WTC11 (cell line): ENCODE results near the gene C15orf39. TPM values are rescaled to one million over a fixed set of nuclear protein-coding genes. Genes with fewer than 3 reads are reported as not detected.

Source experiments
- ATAC-seq: fragments of 200-7000 bp; cut with Tn5 transposase; 2 replicates; pipeline ENCODE4 v1.10.0; 2021; ENCODE audit warnings: mild to moderate bottlenecking, moderate library complexity
- CTCF ChIA-PET: fragments of 300-600 bp; sonication (Branson Sonifier 250); formaldehyde crosslinking; loops from one replicate; lab custom pipeline; 2021; ENCODE audit warnings: antibody characterized with exemption; lab: Charles Lee
- POLR2A ChIA-PET: fragments of 350-600 bp; sonication (Branson Sonifier 250); formaldehyde crosslinking; loops from one replicate; lab custom pipeline; 2021; ENCODE audit warnings: antibody characterized with exemption; lab: Charles Lee
- DNase-seq: peaks from one replicate; pipeline ENCODE4 v3.0.0; 2021; ENCODE audit warnings: low spot score
- H3K27ac Mint-ChIP-seq: 2 replicates; pipeline ENCODE4 v1.8.0; 2021; ENCODE audit warnings: mixed read lengths
- H3K27me3 Mint-ChIP-seq: 2 replicates; pipeline ENCODE4 v1.8.0; 2021; ENCODE audit warnings: low read depth, mild to moderate bottlenecking, moderate library complexity, mixed read lengths
- H3K36me3 Mint-ChIP-seq: 2 replicates; pipeline ENCODE4 v1.8.0; 2021; ENCODE audit warnings: mixed read lengths
- H3K4me1 Mint-ChIP-seq: 2 replicates; pipeline ENCODE4 v1.8.0; 2022; ENCODE audit warnings: mixed read lengths
- H3K4me3 Mint-ChIP-seq: 2 replicates; pipeline ENCODE4 v1.8.0; 2021; ENCODE audit warnings: mild to moderate bottlenecking, moderate library complexity, mixed read lengths
- H3K9me3 Mint-ChIP-seq: 2 replicates; pipeline ENCODE4 v1.8.0; 2021; ENCODE audit warnings: mixed read lengths
- ARID4B ChIP-seq: sonication (generic); formaldehyde crosslinking; IDR thresholded peaks from 2 replicates; pipeline ENCODE4 v1.8.0; 2023; ENCODE audit warnings: missing genetic modification reagents, mild to moderate bottlenecking, borderline replicate concordance
- ATF1 ChIP-seq: sonication (generic); formaldehyde crosslinking; IDR thresholded peaks from 2 replicates; pipeline ENCODE4 v1.8.1; 2023; ENCODE audit warnings: mild to moderate bottlenecking, moderate library complexity, missing genetic modification reagents
- ATF3 ChIP-seq: sonication (generic); formaldehyde crosslinking; conservative IDR thresholded peaks from 2 replicates; pipeline ENCODE4 v1.8.1; 2022; ENCODE audit warnings: mild to moderate bottlenecking, missing genetic modification reagents
- ATF6 ChIP-seq: sonication (generic); formaldehyde crosslinking; IDR thresholded peaks from 2 replicates; pipeline ENCODE4 v1.8.1; 2023; ENCODE audit warnings: mild to moderate bottlenecking, missing genetic modification reagents
- CBFB ChIP-seq: sonication (generic); formaldehyde crosslinking; IDR thresholded peaks from 2 replicates; pipeline ENCODE4 v1.8.1; 2022; ENCODE audit warnings: mild to moderate bottlenecking, low read depth, missing genetic modification reagents
- CREB1 ChIP-seq: sonication (generic); formaldehyde crosslinking; IDR thresholded peaks from 2 replicates; pipeline ENCODE4 v1.8.0; 2023; ENCODE audit warnings: mild to moderate bottlenecking, missing genetic modification reagents
- ELF4 ChIP-seq: sonication (generic); formaldehyde crosslinking; IDR thresholded peaks from 2 replicates; pipeline ENCODE4 v1.8.1; 2022; ENCODE audit warnings: low read depth, mild to moderate bottlenecking, moderate library complexity, missing genetic modification reagents
- FOXK1 ChIP-seq: sonication (generic); formaldehyde crosslinking; IDR thresholded peaks from 2 replicates; pipeline ENCODE4 v1.8.0; 2022; ENCODE audit warnings: mild to moderate bottlenecking, moderate library complexity, missing genetic modification reagents
- FOXP4 ChIP-seq: sonication (generic); formaldehyde crosslinking; IDR thresholded peaks from 2 replicates; pipeline ENCODE4 v1.8.0; 2022; ENCODE audit warnings: mild to moderate bottlenecking, missing genetic modification reagents
- GRHL2 ChIP-seq: fragments of 250-450 bp; sonication (Bioruptor Pico); IDR thresholded peaks from 2 replicates; pipeline ENCODE4 v1.8.0; 2022; ENCODE audit warnings: mild to moderate bottlenecking, moderate library complexity; ENCODE audit not compliant: insufficient replicate concordance, severe bottlenecking
- IRF1 ChIP-seq: sonication (generic); formaldehyde crosslinking; IDR thresholded peaks from 2 replicates; pipeline ENCODE4 v1.8.0; 2023; ENCODE audit warnings: missing genetic modification reagents
- KAT7 ChIP-seq: sonication (generic); formaldehyde crosslinking; IDR thresholded peaks from 2 replicates; pipeline ENCODE4 v1.8.1; 2023; ENCODE audit warnings: missing genetic modification reagents, mild to moderate bottlenecking, borderline replicate concordance
- MLX ChIP-seq: sonication (generic); formaldehyde crosslinking; IDR thresholded peaks from 2 replicates; pipeline ENCODE4 v1.8.1; 2023; ENCODE audit warnings: mild to moderate bottlenecking, missing genetic modification reagents, moderate library complexity
- PRDM15 ChIP-seq: sonication (generic); formaldehyde crosslinking; IDR thresholded peaks from 2 replicates; pipeline ENCODE4 v1.8.0; 2022; ENCODE audit warnings: missing genetic modification reagents
- PRRX2 ChIP-seq: fragments of 250-450 bp; sonication (Bioruptor Pico); IDR thresholded peaks from 2 replicates; pipeline ENCODE4 v1.8.0; 2021; ENCODE audit warnings: mild to moderate bottlenecking
- SMAD4 ChIP-seq: sonication (generic); formaldehyde crosslinking; IDR thresholded peaks from 2 replicates; pipeline ENCODE4 v1.8.0; 2022; ENCODE audit warnings: mild to moderate bottlenecking, missing genetic modification reagents
- TEAD1 ChIP-seq: sonication (generic); formaldehyde crosslinking; IDR thresholded peaks from 2 replicates; pipeline ENCODE4 v1.8.0; 2022; ENCODE audit warnings: mild to moderate bottlenecking, missing genetic modification reagents
- TEAD4 ChIP-seq: sonication (generic); formaldehyde crosslinking; IDR thresholded peaks from 2 replicates; pipeline ENCODE4 v1.8.0; 2022; ENCODE audit warnings: mild to moderate bottlenecking, missing genetic modification reagents
- TP53 ChIP-seq: sonication (generic); formaldehyde crosslinking; IDR thresholded peaks from 2 replicates; pipeline ENCODE4 v1.8.1; 2023; ENCODE audit warnings: mild to moderate bottlenecking, missing genetic modification reagents
- USF2 ChIP-seq: sonication (generic); formaldehyde crosslinking; IDR thresholded peaks from 2 replicates; pipeline ENCODE4 v1.8.1; 2023; ENCODE audit warnings: mild to moderate bottlenecking, missing genetic modification reagents, moderate library complexity
- ZNF232 ChIP-seq: sonication (generic); formaldehyde crosslinking; IDR thresholded peaks from 2 replicates; pipeline ENCODE4 v1.8.0; 2022; ENCODE audit warnings: mild to moderate bottlenecking, missing genetic modification reagents
- ZNF671 ChIP-seq: fragments of 250-450 bp; sonication (Bioruptor Pico); IDR thresholded peaks from 2 replicates; pipeline ENCODE4 v1.8.0; 2021; ENCODE audit warnings: mild to moderate bottlenecking
- total RNA-seq: library from RNA; stranded (reverse); gene quantifications from 3 replicates; pipeline ENCODE4 v1.2.3, GENCODE V29; 2021

The C15orf39 gene
- total RNA-seq, 1 experiment from 2014 or later = 52.8 TPM

- TF ChIP-seq ATF6 = no peak
- no peak for TF ChIP-seq ATF1 (CRISPR knock-in tag)
- TF ChIP-seq TEAD4 (CRISPR knock-in tag) = no peak
- TF ChIP-seq SMAD4 = no peak
- TF ChIP-seq ZNF671 = no peak
- TF ChIP-seq PRRX2 = no peak
- TF ChIP-seq FOXP4 (CRISPR knock-in tag) = no peak
- TF ChIP-seq CREB1 (CRISPR knock-in tag) = no peak
- TF ChIP-seq ARID4B = no peak
Measured at GRCh38 chr15:75223688-75224087, 22.0 kb downstream of the C15orf39 start (continued).

GRCh38 chr15:75224281-75224680 lies 22.6 kb downstream of the C15orf39 start:
- POLR2A ChIA-PET = no interaction called here
- DNase-seq = no peak
- H3K36me3 Mint-ChIP-seq = no peaks in the 10 kb centered on the region
- CTCF ChIA-PET = interaction anchor here (1.7 kb wide), 1 partner anchor 84 kb away, joined by 5 read pairs; no protein-coding TSS in a partner anchor
- no peak for ATAC-seq
- no peaks in the 10 kb centered on the region for H3K9me3 Mint-ChIP-seq
- no peak overlapping the region for H3K27ac Mint-ChIP-seq
- H3K27me3 Mint-ChIP-seq = peaks cover 30% of the 10 kb centered on the region
- no peaks in the 10 kb centered on the region for H3K4me1 Mint-ChIP-seq
- H3K4me3 Mint-ChIP-seq = no peak overlapping the region
- TF ChIP-seq FOXK1 (CRISPR knock-in tag) (no peak), MLX (no peak), USF2 (CRISPR knock-in tag) (no peak), ATF3 (CRISPR knock-in tag) (no peak), PRDM15 (CRISPR knock-in tag) (no peak), ELF4 (CRISPR knock-in tag) (no peak), TEAD4 (CRISPR knock-in tag) (no peak), CBFB (CRISPR knock-in tag) (no peak), ZNF232 (CRISPR knock-in tag) (no peak), TP53 (CRISPR knock-in tag) (no peak), KAT7 (CRISPR knock-in tag) (no peak), GRHL2 (CRISPR knock-in tag) (no peak), IRF1 (CRISPR knock-in tag) (no peak), TEAD1 (CRISPR knock-in tag) (no peak)
